Measurements from ENCODE around the gene GPA33.

DNA sequence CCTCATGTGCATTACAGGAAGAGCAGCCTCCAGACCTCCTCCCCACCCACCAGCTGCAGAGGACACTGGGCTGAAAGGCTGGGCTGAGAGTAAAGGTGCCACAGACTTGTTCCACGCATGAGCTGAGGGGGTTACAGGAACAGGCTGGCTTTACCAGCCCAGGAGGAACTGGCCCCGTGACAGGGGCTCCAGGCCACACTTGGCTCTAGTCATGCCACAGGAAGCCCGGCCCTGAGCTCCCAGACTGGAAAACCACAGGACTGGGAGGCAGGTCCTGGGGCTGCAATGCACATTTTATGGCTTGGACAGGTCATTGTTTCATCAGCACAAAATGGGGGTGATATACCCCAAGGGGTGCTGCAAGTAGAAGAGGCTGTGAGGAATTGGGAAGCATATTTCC, 35.6 kb downstream of the GPA33 start:
- TF ChIP-seq CTCF (IDR thresholded peaks at IDR 0.05), result no peak
- no peak for TF ChIP-seq EP300 (IDR thresholded peaks at IDR 0.05)
- no peak for TF ChIP-seq POLR2A (IDR thresholded peaks at IDR 0.05)
